ENCODE results near the gene CAPN12. TPM values are rescaled to one million over a fixed set of nuclear protein-coding genes. Genes with fewer than 3 reads are reported as not detected.

Gene CAPN12
- total RNA-seq, 1 experiment from 2014 or later = 58.5 TPM

- CTCF ChIA-PET = interaction anchor here (0.5 to 1.5 kb wide), 17 partner anchors 8 to 309 kb away, joined by 3 to 27 read pairs (median 4); no protein-coding TSS in a partner anchor
- no peak for DNase-seq (ENCODE audit: low read depth, low spot score)
- 0 out of 4 replicates have a peak, but pooled peaks of 1 of the 2 experiments have one; percentile 45 for TF ChIP-seq REST (IDR thresholded peaks at IDR 0.05; ENCODE audit: insufficient read depth in 1 of 2, low read depth in 2 of 2, low read length in 1 of 2)
- TF ChIP-seq TCF7L2 (IDR thresholded peaks at IDR 0.05; ENCODE audit: low read depth, low read length) = no peak
- TF ChIP-seq POLR2AphosphoS5 (IDR thresholded peaks at IDR 0.05; ENCODE audit: low read depth, low read length) = 0 out of 2 replicates have a peak, but pooled peaks have one; percentile 29
- TF ChIP-seq CTCF (IDR thresholded peaks at IDR 0.05) = no peak; the same call in 1 of the 2 replicates
- TF ChIP-seq SIN3A (IDR thresholded peaks at IDR 0.05; ENCODE audit: borderline replicate concordance, insufficient read depth, low read depth, low read length) = no peak
- Histone ChIP-seq H3K27me3 (ENCODE audit: control insufficient read depth, insufficient read depth, low read length) (no peaks in the 10 kb centered on the region), H3K4me3 (ENCODE audit: low read depth in 2 of 2, low read length in 2 of 2) (no peak overlapping the region), H3K36me3 (ENCODE audit: control insufficient read depth, insufficient read depth, low read length) (no peaks in the 10 kb centered on the region), H3K4me1 (ENCODE audit: control insufficient read depth, insufficient read depth, low read length) (peaks cover 4% of the 10 kb centered on the region; the same call in 1 of the 2 replicates), H3K27ac (ENCODE audit: low read length) (peak overlapping the region; percentile 48; the same call in 1 of the 2 replicates), H3K9me3 (ENCODE audit: control insufficient read depth, insufficient read depth, low read depth, low read length) (no peaks in the 10 kb centered on the region)
- BruUV-seq (replicated peaks) = no TSS peak
- intact Hi-C loops (cut with micrococcal nuclease; ENCODE audit: unreplicated experiment) (no loop called here), in situ Hi-C loops (cut with HindIII; ENCODE audit: low pct_unique_long_range_greater_than_20kb, low sequenced_read_pairs) (loop anchor here (5.0 to 10.0 kb wide), 3 partner anchors 68 to 242 kb away; partner anchors contain the start of genes MRPS12 and SARS2)
- ATAC-seq = peak; percentile 62
- POLR2A ChIA-PET = no interaction called here
Observed at GRCh38 chr19:38769635-38770211, 25.4 kb upstream of the CAPN12 start.

- BruUV-seq (replicated peaks) = no TSS peak
- no peak for ATAC-seq
- Histone ChIP-seq H3K36me3 (ENCODE audit: control insufficient read depth, insufficient read depth, low read length) (no peaks in the 10 kb centered on the region), H3K4me1 (ENCODE audit: control insufficient read depth, insufficient read depth, low read length) (no peaks in the 10 kb centered on the region), H3K9me3 (ENCODE audit: control insufficient read depth, insufficient read depth, low read depth, low read length) (no peaks in the 10 kb centered on the region), H3K27ac (ENCODE audit: low read length) (no peak overlapping the region), H3K4me3 (ENCODE audit: low read depth in 2 of 2, low read length in 2 of 2) (no peak overlapping the region), H3K27me3 (ENCODE audit: control insufficient read depth, insufficient read depth, low read length) (no peaks in the 10 kb centered on the region)
- ChIA-PET CTCF (no interaction called here), POLR2A (interaction anchor here (0.7 kb wide), 1 partner anchor 53 kb away, joined by 3 read pairs; no protein-coding TSS in a partner anchor)
- in situ Hi-C loops (cut with HindIII; ENCODE audit: low pct_unique_long_range_greater_than_20kb, low sequenced_read_pairs) = loop anchor here (5.0 kb wide), 2 partner anchors 71 to 239 kb away; no protein-coding TSS in a partner anchor
- intact Hi-C loops (cut with micrococcal nuclease; ENCODE audit: unreplicated experiment) = no loop called here
- no peak for TF ChIP-seq REST (IDR thresholded peaks at IDR 0.05; ENCODE audit: insufficient read depth in 1 of 2, low read depth in 2 of 2, low read length in 1 of 2)
- no peak for TF ChIP-seq SIN3A (IDR thresholded peaks at IDR 0.05; ENCODE audit: borderline replicate concordance, insufficient read depth, low read depth, low read length)
- no peak for TF ChIP-seq POLR2AphosphoS5 (IDR thresholded peaks at IDR 0.05; ENCODE audit: low read depth, low read length)
- no peak for TF ChIP-seq TCF7L2 (IDR thresholded peaks at IDR 0.05; ENCODE audit: low read depth, low read length)
- TF ChIP-seq CTCF (IDR thresholded peaks at IDR 0.05) = no peak
- no peak for DNase-seq (ENCODE audit: low read depth, low spot score)
Observed at GRCh38 chr19:38766276-38767047, 22.2 kb upstream of the CAPN12 start.
